HepG2 (cell line): ENCODE measurements around the gene MAPK4. TPM values are rescaled to one million over a fixed set of nuclear protein-coding genes. Genes with fewer than 3 reads are reported as not detected.

ENCODE experiments used
- ATAC-seq: fragments of 200-7000 bp; cut with Tn5 transposase; 3 replicates; pipeline ENCODE4 v1.9.1; 2020; ENCODE audit warnings: mild to moderate bottlenecking, moderate library complexity
- BruUV-seq: library from RNA; stranded (reverse); fragments of 400-500 nt; replicated peaks from 2 replicates; lab custom pipeline; 2021; lab: Mats Ljungman, UMichigan
- CTCF ChIA-PET: fragments of 300-600 bp; formaldehyde crosslinking; extraction: SDS; loops from one replicate; lab custom pipeline; 2021; ENCODE audit warnings: low total read pairs, inconsistent platforms, low intra/inter-chr PET ratio; lab: Yijun Ruan, JAX
- POLR2A ChIA-PET: fragments of 350-600 bp; sonication (Branson Sonifier 250); formaldehyde crosslinking; loops from one replicate; lab custom pipeline; 2020; ENCODE audit warnings: antibody characterized with exemption, inconsistent platforms; lab: Yijun Ruan, JAX
- DNase-seq: peaks from one replicate; pipeline ENCODE4 v3.0.0-alpha.2; 2015; ENCODE audit warnings: low spot score
- FAIRE-seq: peaks from 3 replicates; lab custom pipeline; 2011; peaks lifted over from hg19 to GRCh38; lab: Jason Lieb, UNC
- H2AFZ ChIP-seq: one replicate; pipeline ENCODE4 v1.6.1; 2011; ENCODE audit warnings: low read length, inconsistent platforms
- H3K27ac ChIP-seq: fragments of 300-600 bp; 3 replicates; pipeline ENCODE4 v1.8.0; 2011; ENCODE audit warnings: mixed run types, mild to moderate bottlenecking, mixed read lengths, low read length, inconsistent platforms; ENCODE audit not compliant: insufficient read depth; ENCODE audit errors: extremely low read length
- H3K27me3 ChIP-seq, 2 experiments: fragments of 200-600 bp in 1 of 2; 2 replicates in 1 of 2; 3 replicates in 1 of 2; pipeline versions ENCODE4 v1.6.0 to v1.8.0; 2011; ENCODE audit warnings: low read length in 2 of 2, mild to moderate bottlenecking in 2 of 2, moderate library complexity in 2 of 2, inconsistent platforms in 1 of 2; ENCODE audit not compliant: insufficient read depth in 2 of 2, control insufficient read depth in 1 of 2
- H3K36me3 ChIP-seq, 2 experiments: fragments of 200-600 bp in 1 of 2; replicated peaks in 1 of 2; 2 replicates in 1 of 2; 3 replicates in 1 of 2; pipeline versions ENCODE4 v1.5.1 to v1.8.0; 2011; ENCODE audit warnings: low read length in 2 of 2, inconsistent platforms in 1 of 2; ENCODE audit not compliant: insufficient read depth in 2 of 2, control insufficient read depth in 1 of 2
- H3K4me1 ChIP-seq: 2 replicates; pipeline ENCODE4 v1.5.1; 2012; ENCODE audit warnings: low read length, inconsistent platforms; ENCODE audit not compliant: insufficient read depth
- H3K4me2 ChIP-seq: 2 replicates; pipeline ENCODE4 v1.6.0; 2011; ENCODE audit warnings: low read depth, low read length, inconsistent platforms
- H3K4me3 ChIP-seq, 3 experiments: fragments of 200-600 bp in 1 of 3; sonication (generic), shearing (Covaris generic) in 1 of 3; replicated peaks in 1 of 3; 2 replicates each; pipeline ENCODE4 v1.5.1; 2011 to 2016; ENCODE audit warnings: low read length in 3 of 3, inconsistent platforms in 2 of 3, low read depth in 2 of 3, mild to moderate bottlenecking in 2 of 3, control low read depth in 1 of 3, mixed read lengths in 1 of 3; ENCODE audit not compliant: insufficient read depth in 1 of 3
- H3K79me2 ChIP-seq: one replicate; pipeline ENCODE4 v1.6.1; 2011; ENCODE audit warnings: low read length, inconsistent platforms; ENCODE audit not compliant: insufficient read depth
- H3K9ac ChIP-seq: 2 replicates; pipeline ENCODE4 v1.6.0; 2011; ENCODE audit warnings: mild to moderate bottlenecking, low read depth, low read length, inconsistent platforms; ENCODE audit not compliant: insufficient read depth
- H3K9me3 ChIP-seq: 2 replicates; pipeline ENCODE4 v1.5.1; 2012; ENCODE audit warnings: mild to moderate bottlenecking, low read length
- H4K20me1 ChIP-seq: 2 replicates; pipeline ENCODE4 v1.6.0; 2011; ENCODE audit warnings: inconsistent platforms, mild to moderate bottlenecking, low read length, moderate library complexity; ENCODE audit not compliant: insufficient read depth
- NCOA1 ChIP-seq: sonication (generic); formaldehyde crosslinking; IDR thresholded peaks from 2 replicates; pipeline ENCODE4 v1.9.0; 2021; ENCODE audit warnings: missing genetic modification reagents
- NCOA5 ChIP-seq: sonication (generic); formaldehyde crosslinking; IDR thresholded peaks from 2 replicates; pipeline ENCODE4 v1.4.0; 2020; ENCODE audit warnings: missing genetic modification reagents
- PITX1 ChIP-seq: sonication (generic); formaldehyde crosslinking; IDR thresholded peaks from 2 replicates; pipeline ENCODE4 v1.5.1; 2020; ENCODE audit warnings: mild to moderate bottlenecking, missing genetic modification reagents
- PRPF4 ChIP-seq: fragments of 200-400 bp; formaldehyde crosslinking; IDR thresholded peaks from 2 replicates; pipeline ENCODE4 v1.6.1; 2016; ENCODE audit warnings: low read length, low read depth; ENCODE audit not compliant: poor library complexity, severe bottlenecking
- RBAK ChIP-seq: sonication (generic); formaldehyde crosslinking; IDR thresholded peaks from 2 replicates; pipeline ENCODE4 v1.5.1; 2020; ENCODE audit warnings: mild to moderate bottlenecking, missing genetic modification reagents
- SIX1 ChIP-seq: sonication (generic); formaldehyde crosslinking; IDR thresholded peaks from 2 replicates; pipeline ENCODE4 v1.4.0; 2020; ENCODE audit warnings: missing genetic modification reagents, borderline replicate concordance
- YEATS4 ChIP-seq: sonication (generic); formaldehyde crosslinking; IDR thresholded peaks from 2 replicates; pipeline ENCODE4 v1.4.0; 2020; ENCODE audit warnings: missing genetic modification reagents, borderline replicate concordance
- ZEB1 ChIP-seq: IDR thresholded peaks from 2 replicates; pipeline ENCODE4 v1.6.1; 2012; ENCODE audit warnings: mild to moderate bottlenecking, low read depth, inconsistent platforms; ENCODE audit not compliant: insufficient replicate concordance
- ZFY ChIP-seq: sonication (generic); formaldehyde crosslinking; IDR thresholded peaks from 2 replicates; pipeline ENCODE4 v1.4.0; 2020; ENCODE audit warnings: missing genetic modification reagents
- ZNF30 ChIP-seq: sonication (generic); formaldehyde crosslinking; IDR thresholded peaks from 2 replicates; pipeline ENCODE4 v1.5.0; 2020; ENCODE audit warnings: mild to moderate bottlenecking, missing genetic modification reagents
- ZNF549 ChIP-seq: sonication (generic); formaldehyde crosslinking; IDR thresholded peaks from 2 replicates; pipeline ENCODE4 v1.5.0; 2020; ENCODE audit warnings: missing genetic modification reagents
- ZNF589 ChIP-seq: sonication (generic); formaldehyde crosslinking; conservative IDR thresholded peaks from 2 replicates; pipeline ENCODE4 v1.8.0; 2022; ENCODE audit warnings: mild to moderate bottlenecking, moderate library complexity, missing genetic modification reagents
- WGBS: methylation state at CpG from one replicate; pipeline ENCODE4 v1.1.6; 2017; ENCODE audit warnings: low lambda C conversion rate; 5-methylcytosine and 5-hydroxymethylcytosine counted together
- in situ Hi-C: cut with HindIII; loops from 2 replicates; pipeline ENCODE4 v1.10.0; 2017; ENCODE audit warnings: low pct_unique_long_range_greater_than_20kb; ENCODE audit not compliant: extremely low pct_ligation_motif_present
- intact Hi-C: fragments of 100-400 bp; cut with micrococcal nuclease; formaldehyde crosslinking; loops from one replicate; pipeline ENCODE4 v1.10.0; 2022; ENCODE audit not compliant: unreplicated experiment
- polyA plus RNA-seq, 8 experiments: library from polyadenylated mRNA; depleted of rRNA in 3 of 8; stranded (reverse) in 7 of 8; unstranded in 1 of 8; fragments of >200 nt; fragmentation: Illumina TruSeq in 4 of 8; extraction: Trizol in 4 of 8; gene quantifications; 2 replicates each; pipeline versions ENCODE4 v1.2.1 to v1.2.3, GENCODE V29; 2011 to 2016; ENCODE audit warnings: low read depth in 4 of 8, missing spikeins in 1 of 8, mixed read lengths in 1 of 8; ENCODE audit not compliant: insufficient read depth in 1 of 8
- total RNA-seq, 5 experiments: library from RNA; depleted of rRNA; stranded (reverse); fragments of >200 nt; fragmentation: Illumina TruSeq; extraction: Trizol; gene quantifications; 2 replicates each; pipeline ENCODE4 v1.2.3, GENCODE V29; 2016; ENCODE audit warnings: low read depth in 1 of 5
- TF ChIP-seq, protein P1 (sequence below): sonication (generic); formaldehyde crosslinking; conservative IDR thresholded peaks from 2 replicates; pipeline ENCODE4 v1.4.0; 2020; ENCODE audit warnings: missing genetic modification reagents
- TF ChIP-seq, protein P2 (sequence below): sonication (generic); formaldehyde crosslinking; IDR thresholded peaks from 2 replicates; pipeline ENCODE4 v1.8.0; 2023; ENCODE audit warnings: mild to moderate bottlenecking, missing genetic modification reagents

MAPK4 gene
- total and polyA plus RNA-seq, 2 of the 13 experiments (the other 11 are each of a cell fraction or from before 2014, with no cell fraction given): not detected

DNA sequence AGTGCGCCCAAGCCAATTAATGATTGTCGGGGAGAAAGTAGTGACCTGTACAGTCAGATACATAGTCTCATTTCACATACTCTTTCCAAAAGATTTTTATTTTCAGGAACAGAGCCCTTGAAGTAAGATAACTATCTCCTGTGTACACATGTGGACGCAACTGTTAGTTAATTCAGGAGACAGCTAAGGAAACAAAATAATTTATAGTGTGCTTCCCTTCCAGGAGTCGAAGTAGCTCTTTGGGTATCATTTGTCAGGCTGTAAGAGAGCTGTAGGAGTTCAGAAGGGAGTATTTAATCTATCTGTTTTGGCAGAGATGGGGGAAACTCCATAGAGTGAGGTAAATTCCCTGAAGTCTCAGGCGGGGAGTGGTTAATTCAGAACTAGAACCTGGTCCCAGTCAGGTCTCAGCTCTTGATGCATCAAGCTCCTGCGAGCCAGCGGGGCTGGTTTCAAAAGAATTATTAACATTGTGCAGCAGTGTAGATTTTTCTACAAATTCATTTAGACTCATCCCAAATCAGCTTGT lies 63.0 kb downstream of the MAPK4 start:
- no peaks in the 10 kb centered on the region for H3K79me2 ChIP-seq
- no peak overlapping the region for H3K9ac ChIP-seq
- no peaks in the 10 kb centered on the region for H3K36me3 ChIP-seq
- no peaks in the 10 kb centered on the region for H3K27me3 ChIP-seq
- in situ Hi-C loops: no loop called here
- POLR2A ChIA-PET: no interaction called here
- no TSS peak for BruUV-seq
- H3K27ac ChIP-seq: no peak overlapping the region
- intact Hi-C loops: no loop called here
- WGBS: 38% methylated on average over 6 of the region's 7 CpGs
- no peaks in the 10 kb centered on the region for H4K20me1 ChIP-seq
- H3K4me1 ChIP-seq: no peaks in the 10 kb centered on the region
- no peak overlapping the region for H2AFZ ChIP-seq
- no peak overlapping the region for H3K4me3 ChIP-seq
- no peak overlapping the region for H3K4me2 ChIP-seq
- no peak for DNase-seq
- no peaks in the 10 kb centered on the region for H3K9me3 ChIP-seq
- CTCF ChIA-PET: no interaction called here
- TF ChIP-seq SIX1 (CRISPR knock-in tag) (no peak), YEATS4 (CRISPR knock-in tag) (no peak), PRPF4 (no peak), NCOA5 (CRISPR knock-in tag) (no peak), PITX1 (no peak), ZNF549 (no peak), ZFY (no peak), ZNF30 (CRISPR knock-in tag) (no peak), ZNF589 (CRISPR knock-in tag) (no peak), NCOA1 (CRISPR knock-in tag) (no peak), ZEB1 (no peak), RBAK (CRISPR knock-in tag) (no peak)
- TF ChIP-seq, protein P1, sequence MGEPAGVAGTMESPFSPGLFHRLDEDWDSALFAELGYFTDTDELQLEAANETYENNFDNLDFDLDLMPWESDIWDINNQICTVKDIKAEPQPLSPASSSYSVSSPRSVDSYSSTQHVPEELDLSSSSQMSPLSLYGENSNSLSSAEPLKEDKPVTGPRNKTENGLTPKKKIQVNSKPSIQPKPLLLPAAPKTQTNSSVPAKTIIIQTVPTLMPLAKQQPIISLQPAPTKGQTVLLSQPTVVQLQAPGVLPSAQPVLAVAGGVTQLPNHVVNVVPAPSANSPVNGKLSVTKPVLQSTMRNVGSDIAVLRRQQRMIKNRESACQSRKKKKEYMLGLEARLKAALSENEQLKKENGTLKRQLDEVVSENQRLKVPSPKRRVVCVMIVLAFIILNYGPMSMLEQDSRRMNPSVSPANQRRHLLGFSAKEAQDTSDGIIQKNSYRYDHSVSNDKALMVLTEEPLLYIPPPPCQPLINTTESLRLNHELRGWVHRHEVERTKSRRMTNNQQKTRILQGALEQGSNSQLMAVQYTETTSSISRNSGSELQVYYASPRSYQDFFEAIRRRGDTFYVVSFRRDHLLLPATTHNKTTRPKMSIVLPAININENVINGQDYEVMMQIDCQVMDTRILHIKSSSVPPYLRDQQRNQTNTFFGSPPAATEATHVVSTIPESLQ (CRISPR knock-in tag): no peak
- TF ChIP-seq, protein P2, sequence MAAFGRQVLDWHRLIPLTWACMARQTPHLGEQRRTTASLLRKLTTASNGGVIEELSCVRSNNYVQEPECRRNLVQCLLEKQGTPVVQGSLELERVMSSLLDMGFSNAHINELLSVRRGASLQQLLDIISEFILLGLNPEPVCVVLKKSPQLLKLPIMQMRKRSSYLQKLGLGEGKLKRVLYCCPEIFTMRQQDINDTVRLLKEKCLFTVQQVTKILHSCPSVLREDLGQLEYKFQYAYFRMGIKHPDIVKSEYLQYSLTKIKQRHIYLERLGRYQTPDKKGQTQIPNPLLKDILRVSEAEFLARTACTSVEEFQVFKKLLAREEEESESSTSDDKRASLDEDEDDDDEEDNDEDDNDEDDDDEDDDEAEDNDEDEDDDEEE: no peak
- TF ChIP-seq, all 625 proteins: peak for 0
- no peak for ATAC-seq
- FAIRE-seq: no peak
